PC-9 (cell line): Measurements from ENCODE around the gene POLA1.

Experiments
- CTCF ChIP-seq: fragments of 200-600 bp; sonication (generic); conservative IDR thresholded peaks from 2 replicates; pipeline ENCODE4 v1.6.1; 2017; ENCODE audit warnings: mixed run types, antibody characterized with exemption, mild to moderate bottlenecking, moderate library complexity
- EZH2 ChIP-seq: fragments of 200-600 bp; sonication (generic); IDR thresholded peaks from 2 replicates; pipeline ENCODE4 v1.8.0; 2017; ENCODE audit warnings: antibody characterized with exemption, low read depth

GRCh38 chrX:24877288-24877664, 183.6 kb downstream of the POLA1 start:
- no peak for TF ChIP-seq CTCF
- no peak for TF ChIP-seq EZH2
